HCT116 (cell line): ENCODE measurements around the gene PATZ1. TPM values are rescaled to one million over a fixed set of nuclear protein-coding genes. Genes with fewer than 3 reads are reported as not detected.

Experiments
- ATAC-seq: fragments of 200-7000 bp; cut with Tn5 transposase; 2 replicates; pipeline ENCODE4 v1.9.1; 2020; ENCODE audit warnings: mild to moderate bottlenecking, moderate library complexity
- BruUV-seq: library from RNA; stranded (reverse); fragments of 400-500 nt; replicated peaks from 2 replicates; lab custom pipeline; 2021; lab: Mats Ljungman, UMichigan
- CTCF ChIA-PET: fragments of 300-600 bp; sonication (Branson Sonifier 250); formaldehyde crosslinking; loops from one replicate; lab custom pipeline; 2021; ENCODE audit warnings: antibody characterized with exemption; lab: Charles Lee
- POLR2A ChIA-PET: fragments of 300-600, 350-600 bp; sonication (Branson Sonifier 250); formaldehyde crosslinking; loops from one replicate; lab custom pipeline; 2021; ENCODE audit warnings: antibody characterized with exemption; lab: Charles Lee
- RAD21 ChIA-PET, 2 experiments: fragments of 300-600 bp; sonication (Branson Sonifier 250); formaldehyde crosslinking; loops; one replicate each; lab custom pipeline; 2023; ENCODE audit warnings: low total read pairs in 2 of 2; ENCODE audit not compliant: uncharacterized antibody in 2 of 2, unreplicated experiment in 2 of 2, low non-redundant PET in 1 of 2; lab: Charles Lee
- DNase-seq: peaks from one replicate; pipeline ENCODE4 v3.0.0-alpha.2; 2010; ENCODE audit warnings: low read depth, low spot score
- H2AFZ ChIP-seq: fragments of 200-600 bp; shearing (Covaris generic), sonication (generic); 2 replicates; pipeline ENCODE4 v1.6.1; 2017; ENCODE audit warnings: low read depth, mixed run types, mixed read lengths, antibody characterized with exemption, low read length; ENCODE audit not compliant: poor library complexity, severe bottlenecking
- H3K27ac ChIP-seq: 2 replicates; pipeline ENCODE4 v1.5.1; 2012; ENCODE audit warnings: low read depth, low read length
- H3K27me3 ChIP-seq: fragments of 200-600 bp; sonication (generic); 2 replicates; pipeline ENCODE4 v1.6.1; 2016; ENCODE audit warnings: mixed run types, low read length, mixed read lengths; ENCODE audit not compliant: insufficient read depth
- H3K36me3 ChIP-seq, 2 experiments: fragments of 200-500 bp in 1 of 2; fragments of 200-600 bp in 1 of 2; sonication (Bioruptor generic) in 1 of 2; sonication (generic) in 1 of 2; 2 replicates each; pipeline versions ENCODE4 v1.5.1 to v1.6.1; 2014 to 2016; ENCODE audit warnings: low read length in 2 of 2, inconsistent platforms in 1 of 2, mixed read lengths in 1 of 2, mixed run types in 1 of 2; ENCODE audit not compliant: insufficient read depth in 2 of 2, control insufficient read depth in 1 of 2
- H3K4me1 ChIP-seq, 2 experiments: fragments of 200-600 bp in 1 of 2; sonication (generic) in 1 of 2; 2 replicates each; pipeline versions ENCODE4 v1.5.1 to v1.6.1; 2012 to 2017; ENCODE audit warnings: low read length in 2 of 2, inconsistent platforms in 1 of 2, mild to moderate bottlenecking in 1 of 2, mixed read lengths in 1 of 2, mixed run types in 1 of 2, moderate library complexity in 1 of 2; ENCODE audit not compliant: insufficient read depth in 2 of 2, control insufficient read depth in 1 of 2
- H3K4me2 ChIP-seq: fragments of 200-600 bp; sonication (generic); 2 replicates; pipeline ENCODE4 v1.6.1; 2017; ENCODE audit warnings: mixed run types, low read length, mixed read lengths
- H3K4me3 ChIP-seq, 2 experiments: fragments of 200-600 bp in 1 of 2; sonication (generic) in 1 of 2; replicated peaks in 1 of 2; 2 replicates each; pipeline ENCODE4 v1.5.1; 2011 to 2016; ENCODE audit warnings: low read length in 2 of 2, control low read depth in 1 of 2, low read depth in 1 of 2, mild to moderate bottlenecking in 1 of 2, mixed read lengths in 1 of 2, mixed run types in 1 of 2
- H3K79me2 ChIP-seq: fragments of 200-600 bp; sonication (generic); 2 replicates; pipeline ENCODE4 v1.6.1; 2017; ENCODE audit warnings: mild to moderate bottlenecking, mixed run types, low read length, moderate library complexity, mixed read lengths; ENCODE audit not compliant: insufficient read depth
- H3K9ac ChIP-seq: fragments of 200-600 bp; sonication (generic); 2 replicates; pipeline ENCODE4 v1.6.1; 2016; ENCODE audit warnings: low read length, mixed read lengths
- H3K9me2 ChIP-seq: fragments of 200-600 bp; sonication (generic), shearing (Covaris generic); 2 replicates; pipeline ENCODE4 v1.6.1; 2017; ENCODE audit warnings: mixed run types, mild to moderate bottlenecking, moderate library complexity; ENCODE audit not compliant: insufficient read depth
- H3K9me3 ChIP-seq, 2 experiments: fragments of 200-500 bp in 1 of 2; fragments of 200-600 bp in 1 of 2; sonication (Bioruptor generic) in 1 of 2; sonication (generic) in 1 of 2; 2 replicates each; pipeline ENCODE4 v1.6.1; 2014 to 2017; ENCODE audit warnings: low read length in 2 of 2, mixed read lengths in 2 of 2, inconsistent platforms in 1 of 2, low read depth in 1 of 2, mild to moderate bottlenecking in 1 of 2, mixed run types in 1 of 2, moderate library complexity in 1 of 2; ENCODE audit not compliant: control insufficient read depth in 1 of 2, insufficient read depth in 1 of 2
- H4K20me1 ChIP-seq: fragments of 200-600 bp; sonication (generic), shearing (Covaris generic); 2 replicates; pipeline ENCODE4 v1.6.1; 2017; ENCODE audit warnings: mixed run types, mild to moderate bottlenecking, moderate library complexity; ENCODE audit not compliant: insufficient read depth
- CEBPB ChIP-seq: IDR thresholded peaks from 2 replicates; pipeline ENCODE4 v1.6.1; 2012; ENCODE audit warnings: low read depth
- REST ChIP-seq: IDR thresholded peaks from 2 replicates; pipeline ENCODE4 v1.6.1; 2012; ENCODE audit warnings: low read depth
- SIN3A ChIP-seq: IDR thresholded peaks from 2 replicates; pipeline ENCODE4 v1.6.1; 2012; ENCODE audit warnings: low read depth
- ZNF274 ChIP-seq: fragments of 200-500 bp; sonication (Bioruptor generic); IDR thresholded peaks from 2 replicates; pipeline ENCODE4 v1.6.1; 2014; ENCODE audit warnings: mild to moderate bottlenecking, low read depth, low read length, inconsistent platforms
- intact Hi-C: fragments of 100-400 bp; cut with micrococcal nuclease; formaldehyde crosslinking; loops from 2 replicates; pipeline ENCODE4 v1.10.0; 2022
- total RNA-seq: library from RNA; stranded (reverse); gene quantifications from one replicate; pipeline ENCODE4 v1.2.1, GENCODE V29; 2021; ENCODE audit not compliant: unreplicated experiment
- TF ChIP-seq, protein P1 (sequence below), 3 experiments: fragments of 200-600 bp in 1 of 3; sonication (generic) in 1 of 3; IDR thresholded peaks in 2 of 3; conservative IDR thresholded peaks in 1 of 3; 2 replicates each; pipeline ENCODE4 v1.5.1; 2012 to 2017; ENCODE audit warnings: low read depth in 2 of 3, low read length in 2 of 3, antibody characterized with exemption in 1 of 3, borderline replicate concordance in 1 of 3, control low read depth in 1 of 3, mild to moderate bottlenecking in 1 of 3, mixed read lengths in 1 of 3, mixed run types in 1 of 3, moderate library complexity in 1 of 3; ENCODE audit not compliant: insufficient read depth in 1 of 3

Gene PATZ1
- total RNA-seq, 1 experiment from 2014 or later = 30.6 TPM

DNA sequence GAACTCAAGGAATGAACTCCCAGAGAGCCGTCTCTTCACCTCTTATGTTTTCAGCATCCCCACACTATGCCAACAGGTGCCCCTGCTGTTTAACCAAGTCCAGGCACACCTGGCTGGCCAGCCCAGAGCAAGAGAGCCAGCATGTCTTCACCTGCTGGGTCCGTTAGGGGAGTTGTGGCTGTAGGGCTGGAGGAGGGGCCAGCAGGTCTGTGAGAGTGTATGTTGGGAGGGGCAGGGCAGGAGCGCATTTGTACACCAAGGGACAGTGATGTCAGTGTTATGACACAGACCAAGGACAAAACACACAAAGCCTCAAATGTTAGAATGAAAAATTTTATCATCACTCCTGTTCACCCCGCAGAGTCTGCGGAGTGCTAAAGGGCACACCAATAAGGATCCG is 5.8 kb downstream of the PATZ1 start:
- intact Hi-C loops = loop anchor here (10.0 kb wide), 1 partner anchor 294 kb away; no protein-coding TSS in a partner anchor
- no peaks in the 10 kb centered on the region for H4K20me1 ChIP-seq
- no peak overlapping the region for H3K4me3 ChIP-seq
- H3K9me2 ChIP-seq = no peaks in the 10 kb centered on the region
- H3K9me3 ChIP-seq = no peaks in the 10 kb centered on the region
- H3K36me3 ChIP-seq = peaks cover 9 to 26% of the 10 kb centered on the region in 2 experiments; a peak in 3 of 4 replicates
- peaks cover 31 to 44% of the 10 kb centered on the region in 2 experiments for H3K4me1 ChIP-seq
- H2AFZ ChIP-seq = no peak overlapping the region
- POLR2A ChIA-PET = no interaction called here
- H3K27ac ChIP-seq = no peak overlapping the region
- CTCF ChIA-PET = interaction anchor here (1.4 kb wide), 1 partner anchor 27 kb away, joined by 3 read pairs; no protein-coding TSS in a partner anchor
- ATAC-seq (no peak), DNase-seq (no peak)
- H3K79me2 ChIP-seq = peaks cover 54% of the 10 kb centered on the region
- BruUV-seq = no TSS peak
- H3K4me2 ChIP-seq = no peak overlapping the region
- no peak overlapping the region for H3K9ac ChIP-seq
- no peaks in the 10 kb centered on the region for H3K27me3 ChIP-seq
- TF ChIP-seq ZNF274 (no peak), SIN3A (no peak), CEBPB (no peak), REST (no peak)
- TF ChIP-seq, protein P1, sequence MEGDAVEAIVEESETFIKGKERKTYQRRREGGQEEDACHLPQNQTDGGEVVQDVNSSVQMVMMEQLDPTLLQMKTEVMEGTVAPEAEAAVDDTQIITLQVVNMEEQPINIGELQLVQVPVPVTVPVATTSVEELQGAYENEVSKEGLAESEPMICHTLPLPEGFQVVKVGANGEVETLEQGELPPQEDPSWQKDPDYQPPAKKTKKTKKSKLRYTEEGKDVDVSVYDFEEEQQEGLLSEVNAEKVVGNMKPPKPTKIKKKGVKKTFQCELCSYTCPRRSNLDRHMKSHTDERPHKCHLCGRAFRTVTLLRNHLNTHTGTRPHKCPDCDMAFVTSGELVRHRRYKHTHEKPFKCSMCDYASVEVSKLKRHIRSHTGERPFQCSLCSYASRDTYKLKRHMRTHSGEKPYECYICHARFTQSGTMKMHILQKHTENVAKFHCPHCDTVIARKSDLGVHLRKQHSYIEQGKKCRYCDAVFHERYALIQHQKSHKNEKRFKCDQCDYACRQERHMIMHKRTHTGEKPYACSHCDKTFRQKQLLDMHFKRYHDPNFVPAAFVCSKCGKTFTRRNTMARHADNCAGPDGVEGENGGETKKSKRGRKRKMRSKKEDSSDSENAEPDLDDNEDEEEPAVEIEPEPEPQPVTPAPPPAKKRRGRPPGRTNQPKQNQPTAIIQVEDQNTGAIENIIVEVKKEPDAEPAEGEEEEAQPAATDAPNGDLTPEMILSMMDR (IDR thresholded peaks at IDR 0.05 in 2 of 3, conservative IDR thresholded peaks at IDR 0.05 in 1 of 3; ENCODE audit: borderline replicate concordance in 1 of 3, insufficient read depth in 1 of 3, low read depth in 2 of 3, low read length in 2 of 3) = no peak
- RAD21 ChIA-PET = no interaction called here
